Neuronal stem cell (in vitro differentiated cells): ENCODE measurements around the gene ULK4.
"Not testable (repeated sequence)": the region's sequence is repeated elsewhere in the genome, so short reads cannot be mapped to it uniquely, and the experiment has no call there.

Experiments used
- DNase-seq: peaks from one replicate; pipeline ENCODE4 v3.0.0-alpha.2; 2013; ENCODE audit warnings: low spot score
- H2AFZ ChIP-seq: one replicate; pipeline ENCODE4 v1.6.1; 2013; ENCODE audit warnings: mild to moderate bottlenecking, low read length, inconsistent platforms
- H2AK5ac ChIP-seq: 2 replicates; pipeline ENCODE4 v1.6.1; 2013; ENCODE audit warnings: low read depth, mild to moderate bottlenecking, inconsistent platforms, low read length, moderate library complexity, mixed read lengths
- H2BK120ac ChIP-seq: 2 replicates; pipeline ENCODE4 v1.6.1; 2013; ENCODE audit warnings: low read depth, mild to moderate bottlenecking, inconsistent platforms, low read length, moderate library complexity, mixed read lengths
- H2BK12ac ChIP-seq: one replicate; pipeline ENCODE4 v1.6.1; 2013; ENCODE audit warnings: low read length, inconsistent platforms
- H2BK15ac ChIP-seq: 2 replicates; pipeline ENCODE4 v1.6.1; 2013; ENCODE audit warnings: mild to moderate bottlenecking, low read length, inconsistent platforms, mixed read lengths
- H2BK5ac ChIP-seq: one replicate; pipeline ENCODE4 v1.6.1; 2013; ENCODE audit warnings: inconsistent platforms, mild to moderate bottlenecking, low read length, moderate library complexity
- H3K14ac ChIP-seq: one replicate; pipeline ENCODE4 v1.6.1; 2013; ENCODE audit warnings: low read length, inconsistent platforms
- H3K18ac ChIP-seq: 2 replicates; pipeline ENCODE4 v1.6.1; 2013; ENCODE audit warnings: low read length, inconsistent platforms
- H3K23ac ChIP-seq: 2 replicates; pipeline ENCODE4 v1.6.1; 2013; ENCODE audit warnings: low read depth, mild to moderate bottlenecking, mixed read lengths, low read length, inconsistent platforms; ENCODE audit not compliant: poor library complexity
- H3K27ac ChIP-seq: replicated peaks from 3 replicates; pipeline ENCODE4 v1.5.1; 2013; ENCODE audit warnings: low read length, inconsistent platforms
- H3K27me3 ChIP-seq, 3 experiments: 2 replicates each; pipeline ENCODE4 v1.6.1; 2013; ENCODE audit warnings: low read length in 3 of 3, mild to moderate bottlenecking in 2 of 3, inconsistent platforms in 1 of 3, low read depth in 1 of 3, mixed read lengths in 1 of 3, moderate library complexity in 1 of 3; ENCODE audit not compliant: control insufficient read depth in 3 of 3, insufficient read depth in 3 of 3
- H3K36me3 ChIP-seq, 2 donors: replicated peaks in 1 of 2; 2 replicates each; pipeline ENCODE4 v1.6.1; 2013; ENCODE audit warnings: low read length in 2 of 2; ENCODE audit not compliant: control insufficient read depth in 2 of 2, insufficient read depth in 2 of 2
- H3K4ac ChIP-seq: 2 replicates; pipeline ENCODE4 v1.6.1; 2013; ENCODE audit warnings: inconsistent platforms, mild to moderate bottlenecking, low read length, moderate library complexity
- H3K4me1 ChIP-seq, 2 donors: 1 replicate in 1 of 2; 2 replicates in 1 of 2; pipeline ENCODE4 v1.6.1; 2013; ENCODE audit warnings: low read length in 2 of 2, low read depth in 1 of 2; ENCODE audit not compliant: control insufficient read depth in 2 of 2, insufficient read depth in 1 of 2
- H3K4me2 ChIP-seq: one replicate; pipeline ENCODE4 v1.6.1; 2013; ENCODE audit warnings: mild to moderate bottlenecking, low read length, inconsistent platforms; ENCODE audit not compliant: insufficient read depth, poor library complexity, severe bottlenecking
- H3K4me3 ChIP-seq, 2 donors: 2 replicates each; pipeline ENCODE4 v1.5.1; 2013; ENCODE audit warnings: low read length in 2 of 2, mild to moderate bottlenecking in 2 of 2, inconsistent platforms in 1 of 2, moderate library complexity in 1 of 2
- H3K79me1 ChIP-seq: one replicate; pipeline ENCODE4 v1.6.1; 2013; ENCODE audit warnings: low read depth, mild to moderate bottlenecking, inconsistent platforms, low read length, moderate library complexity
- H3K9ac ChIP-seq: one replicate; pipeline ENCODE4 v1.6.1; 2013; ENCODE audit warnings: mild to moderate bottlenecking, low read depth, low read length, inconsistent platforms; ENCODE audit not compliant: poor library complexity
- H3K9me3 ChIP-seq, 2 donors: replicated peaks in 1 of 2; 2 replicates each; pipeline versions ENCODE3 to v1.6.1; 2013; ENCODE audit warnings: low read length in 2 of 2, mild to moderate bottlenecking in 2 of 2, inconsistent platforms in 1 of 2, low read depth in 1 of 2, mixed read lengths in 1 of 2, moderate library complexity in 1 of 2; ENCODE audit not compliant: control insufficient read depth in 2 of 2, insufficient read depth in 1 of 2
- H4K8ac ChIP-seq: one replicate; pipeline ENCODE4 v1.6.1; 2013; ENCODE audit warnings: low read depth, mild to moderate bottlenecking, inconsistent platforms, low read length, moderate library complexity
- H4K91ac ChIP-seq: one replicate; pipeline ENCODE4 v1.6.1; 2013; ENCODE audit warnings: low read length, low read depth, mild to moderate bottlenecking, inconsistent platforms; ENCODE audit not compliant: poor library complexity
- WGBS, 2 donors: extraction: QIAGEN DNeasy Blood & Tissue Kit; methylation state at CpG; one replicate each; pipeline ENCODE4 v1.1.7; 2013; ENCODE audit warnings: missing lambda C conversion rate in 2 of 2, mixed read lengths in 1 of 2; ENCODE audit not compliant: insufficient read length in 2 of 2, insufficient replicate concordance in 1 of 2; ENCODE audit errors: extremely low coverage in 2 of 2; 5-methylcytosine and 5-hydroxymethylcytosine counted together

The ULK4 gene

DNA sequence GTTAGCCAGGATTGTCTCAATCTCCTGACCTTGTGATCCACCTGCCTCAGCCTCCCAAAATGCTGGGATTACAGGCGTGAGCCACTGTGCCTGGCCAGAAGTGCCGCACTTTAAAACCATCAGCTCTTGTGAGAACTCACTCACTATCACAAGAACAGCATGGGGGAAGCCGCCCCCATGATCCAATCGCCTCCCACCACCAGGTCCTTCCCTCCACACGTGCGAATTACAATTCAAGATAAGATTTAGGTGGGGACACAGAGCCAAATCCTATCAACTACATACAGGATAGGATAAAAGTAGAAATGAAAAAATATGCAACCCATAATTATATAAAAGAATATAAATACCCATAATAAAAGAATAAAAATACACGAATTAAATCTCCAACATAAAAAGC is 199.0 kb downstream of the ULK4 start:
- H3K4ac ChIP-seq, H2BK120ac ChIP-seq, DNase-seq, H2BK5ac ChIP-seq, H2AFZ ChIP-seq, H3K9me3 ChIP-seq, H4K91ac ChIP-seq, H3K4me3 ChIP-seq, H3K79me1 ChIP-seq, H3K9ac ChIP-seq, H2AK5ac ChIP-seq, H3K14ac ChIP-seq, H3K23ac ChIP-seq, H3K27ac ChIP-seq, H3K4me1 ChIP-seq, H2BK12ac ChIP-seq, H2BK15ac ChIP-seq, H3K18ac ChIP-seq, H3K36me3 ChIP-seq, H3K27me3 ChIP-seq, H4K8ac ChIP-seq, H3K4me2 ChIP-seq: not testable (repeated sequence)
- no CpG with 5 or more reads among the region's 7 CpGs for WGBS, 2 donors

DNA sequence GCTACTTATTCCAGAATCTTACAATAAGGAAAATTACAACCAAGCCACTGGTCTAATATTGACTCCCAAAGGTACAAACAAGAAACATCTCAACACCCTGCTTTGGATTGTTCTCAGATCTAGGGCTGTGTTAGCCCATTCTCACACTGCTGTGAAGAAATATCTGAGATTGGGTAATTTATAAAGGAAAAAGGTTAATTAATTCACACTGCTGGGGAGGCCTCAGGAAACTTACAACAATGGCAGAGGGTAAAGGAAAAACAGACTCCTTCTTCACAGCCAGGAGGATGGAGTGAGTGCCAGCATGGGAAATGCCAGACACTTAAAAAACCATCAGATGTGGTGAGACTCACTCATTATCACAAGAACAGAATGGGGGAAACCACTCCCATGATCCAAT is 208.3 kb downstream of the ULK4 start:
- Histone ChIP-seq H3K79me1 (no peaks in the 10 kb centered on the region), H2BK5ac (no peak overlapping the region), H2BK12ac (no peak overlapping the region), H3K14ac (no peak overlapping the region), H3K4me1 (no peaks in the 10 kb centered on the region), H4K8ac (no peak overlapping the region), H3K9me3 (no peaks in the 10 kb centered on the region), H3K23ac (no peak overlapping the region), H2BK120ac (no peak overlapping the region), H2AFZ (no peak overlapping the region), H3K36me3 (no peaks in the 10 kb centered on the region), H3K27ac (no peak overlapping the region), H2AK5ac (no peak overlapping the region), H3K4me3 (no peak overlapping the region), H3K4me2 (no peak overlapping the region), H3K9ac (no peak overlapping the region), H3K27me3 (no peaks in the 10 kb centered on the region), H3K18ac (no peak overlapping the region), H2BK15ac (no peak overlapping the region), H4K91ac (no peak overlapping the region), H3K4ac (no peak overlapping the region)
- no peak for DNase-seq

DNA sequence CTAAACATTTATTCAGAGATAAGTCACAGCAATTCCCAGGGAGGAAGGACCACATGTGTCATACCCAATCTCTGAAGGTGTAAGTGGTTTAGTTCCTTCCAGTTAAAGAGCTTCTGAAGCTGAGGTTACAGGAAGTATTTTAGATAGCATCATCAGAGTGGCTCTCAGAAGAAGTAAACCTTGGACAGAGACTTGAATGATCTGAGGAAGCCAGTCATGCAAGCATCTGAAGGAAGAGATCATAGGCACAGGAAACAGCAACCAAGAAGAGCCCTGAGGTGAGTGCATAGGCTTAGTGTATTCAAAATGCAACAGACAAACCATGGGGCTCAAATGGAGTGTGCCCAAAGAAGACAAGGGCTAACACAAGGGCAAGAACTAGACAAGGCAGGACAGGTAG is 210.3 kb downstream of the ULK4 start:
- DNase-seq: no peak
- no peak overlapping the region for H3K23ac ChIP-seq

DNA sequence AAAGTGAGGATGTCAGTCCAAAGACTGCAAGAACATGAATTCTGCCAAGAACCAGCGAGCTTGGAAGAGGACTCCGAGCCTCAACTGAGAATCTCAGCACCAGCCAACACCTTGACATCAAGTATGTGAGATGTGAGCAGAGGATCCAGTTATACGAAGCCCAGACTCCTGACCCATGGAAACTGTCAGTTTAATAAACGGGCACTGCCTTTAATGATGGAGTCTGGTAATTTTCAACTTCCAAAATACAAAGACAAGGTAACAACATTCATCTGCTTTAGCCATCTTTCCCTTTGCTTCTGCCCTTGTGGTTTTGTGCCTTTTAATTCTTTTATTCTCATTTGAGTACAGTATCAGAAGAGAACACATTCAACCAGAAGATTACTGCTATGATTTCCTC is 211.9 kb downstream of the ULK4 start:
- Histone ChIP-seq H3K9me3 (no peaks in the 10 kb centered on the region), H3K27ac (no peak overlapping the region), H3K4me2 (no peak overlapping the region), H3K4me3 (no peak overlapping the region), H4K8ac (no peak overlapping the region), H2AFZ (no peak overlapping the region), H4K91ac (no peak overlapping the region), H3K36me3 (no peaks in the 10 kb centered on the region), H2BK12ac (no peak overlapping the region), H2AK5ac (no peak overlapping the region), H3K14ac (no peak overlapping the region), H3K27me3 (no peaks in the 10 kb centered on the region), H3K4ac (no peak overlapping the region), H3K9ac (no peak overlapping the region), H3K79me1 (no peaks in the 10 kb centered on the region), H3K4me1 (no peaks in the 10 kb centered on the region), H2BK5ac (no peak overlapping the region), H2BK15ac (no peak overlapping the region), H3K18ac (no peak overlapping the region), H3K23ac (no peak overlapping the region), H2BK120ac (no peak overlapping the region)
- no CpG with 5 or more reads among the region's 4 CpGs for WGBS, 2 donors
- no peak for DNase-seq

More for the DNA sequence above, 210.3 kb downstream of the ULK4 start:
- Histone ChIP-seq H2BK120ac (no peak overlapping the region), H2AFZ (no peak overlapping the region), H3K14ac (no peak overlapping the region), H3K36me3 (no peaks in the 10 kb centered on the region), H3K4me1 (no peaks in the 10 kb centered on the region), H3K27ac (no peak overlapping the region), H4K91ac (no peak overlapping the region), H3K27me3 (no peaks in the 10 kb centered on the region), H3K79me1 (no peaks in the 10 kb centered on the region), H3K9me3 (no peaks in the 10 kb centered on the region), H3K9ac (no peak overlapping the region), H3K4ac (no peak overlapping the region), H3K4me2 (no peak overlapping the region), H2AK5ac (no peak overlapping the region), H3K18ac (no peak overlapping the region), H2BK15ac (no peak overlapping the region), H3K4me3 (no peak overlapping the region), H2BK5ac (no peak overlapping the region), H4K8ac (no peak overlapping the region), H2BK12ac (no peak overlapping the region)
